ENCODE measurements around the gene PHKG1.
"Not testable (repeated sequence)": the region's sequence is repeated elsewhere in the genome, so short reads cannot be mapped to it uniquely, and the experiment has no call there.

Gene PHKG1

DNA sequence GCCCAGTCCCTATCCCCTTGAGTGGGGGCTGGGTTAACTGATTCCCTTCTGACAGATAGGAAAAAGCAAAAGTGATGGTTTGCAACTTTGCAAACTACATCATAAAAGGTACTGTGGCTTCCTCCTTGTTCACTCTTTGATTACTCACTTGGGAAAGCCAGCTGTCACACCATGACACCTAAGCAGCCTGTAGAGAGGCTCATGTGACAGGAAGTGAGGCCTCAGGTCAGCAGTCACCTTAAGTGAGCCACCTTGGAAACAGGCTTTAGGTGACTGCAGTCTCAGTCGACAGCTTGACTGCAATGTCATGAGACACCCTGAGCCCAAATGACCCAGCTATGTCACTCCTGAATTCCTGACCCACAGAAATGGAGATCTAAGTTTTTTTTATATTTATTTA, 17.9 kb upstream of the PHKG1 start:
- H3K4me3 ChIP-seq (replicated peaks; ENCODE audit: low read depth, low read length), result no peak overlapping the region
- no peak for DNase-seq (ENCODE audit: low read depth)
- TF ChIP-seq, protein P1, sequence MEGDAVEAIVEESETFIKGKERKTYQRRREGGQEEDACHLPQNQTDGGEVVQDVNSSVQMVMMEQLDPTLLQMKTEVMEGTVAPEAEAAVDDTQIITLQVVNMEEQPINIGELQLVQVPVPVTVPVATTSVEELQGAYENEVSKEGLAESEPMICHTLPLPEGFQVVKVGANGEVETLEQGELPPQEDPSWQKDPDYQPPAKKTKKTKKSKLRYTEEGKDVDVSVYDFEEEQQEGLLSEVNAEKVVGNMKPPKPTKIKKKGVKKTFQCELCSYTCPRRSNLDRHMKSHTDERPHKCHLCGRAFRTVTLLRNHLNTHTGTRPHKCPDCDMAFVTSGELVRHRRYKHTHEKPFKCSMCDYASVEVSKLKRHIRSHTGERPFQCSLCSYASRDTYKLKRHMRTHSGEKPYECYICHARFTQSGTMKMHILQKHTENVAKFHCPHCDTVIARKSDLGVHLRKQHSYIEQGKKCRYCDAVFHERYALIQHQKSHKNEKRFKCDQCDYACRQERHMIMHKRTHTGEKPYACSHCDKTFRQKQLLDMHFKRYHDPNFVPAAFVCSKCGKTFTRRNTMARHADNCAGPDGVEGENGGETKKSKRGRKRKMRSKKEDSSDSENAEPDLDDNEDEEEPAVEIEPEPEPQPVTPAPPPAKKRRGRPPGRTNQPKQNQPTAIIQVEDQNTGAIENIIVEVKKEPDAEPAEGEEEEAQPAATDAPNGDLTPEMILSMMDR (IDR thresholded peaks at IDR 0.05; ENCODE audit: low read length, missing control alignments), result no peak

DNA sequence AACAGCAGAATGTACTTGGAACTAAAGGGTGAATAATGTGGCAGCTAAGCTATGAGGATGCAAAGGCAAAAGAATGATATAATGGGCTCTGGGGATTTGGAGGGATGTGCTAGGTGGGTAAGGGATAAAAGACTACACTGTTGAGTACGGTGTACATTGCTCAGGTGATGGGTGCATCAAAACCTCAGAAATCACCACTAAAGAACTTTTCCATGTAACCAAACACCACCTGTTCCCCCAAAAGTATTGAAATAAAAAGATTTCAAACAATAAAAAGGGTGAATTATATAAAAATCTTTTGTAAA, 15.2 kb upstream of the PHKG1 start:
- DNase-seq (ENCODE audit: low read depth), result no peak
- TF ChIP-seq, protein P1 (IDR thresholded peaks at IDR 0.05; ENCODE audit: low read length, missing control alignments), result no peak
- no peak overlapping the region for H3K4me3 ChIP-seq (replicated peaks; ENCODE audit: low read depth, low read length)

DNA sequence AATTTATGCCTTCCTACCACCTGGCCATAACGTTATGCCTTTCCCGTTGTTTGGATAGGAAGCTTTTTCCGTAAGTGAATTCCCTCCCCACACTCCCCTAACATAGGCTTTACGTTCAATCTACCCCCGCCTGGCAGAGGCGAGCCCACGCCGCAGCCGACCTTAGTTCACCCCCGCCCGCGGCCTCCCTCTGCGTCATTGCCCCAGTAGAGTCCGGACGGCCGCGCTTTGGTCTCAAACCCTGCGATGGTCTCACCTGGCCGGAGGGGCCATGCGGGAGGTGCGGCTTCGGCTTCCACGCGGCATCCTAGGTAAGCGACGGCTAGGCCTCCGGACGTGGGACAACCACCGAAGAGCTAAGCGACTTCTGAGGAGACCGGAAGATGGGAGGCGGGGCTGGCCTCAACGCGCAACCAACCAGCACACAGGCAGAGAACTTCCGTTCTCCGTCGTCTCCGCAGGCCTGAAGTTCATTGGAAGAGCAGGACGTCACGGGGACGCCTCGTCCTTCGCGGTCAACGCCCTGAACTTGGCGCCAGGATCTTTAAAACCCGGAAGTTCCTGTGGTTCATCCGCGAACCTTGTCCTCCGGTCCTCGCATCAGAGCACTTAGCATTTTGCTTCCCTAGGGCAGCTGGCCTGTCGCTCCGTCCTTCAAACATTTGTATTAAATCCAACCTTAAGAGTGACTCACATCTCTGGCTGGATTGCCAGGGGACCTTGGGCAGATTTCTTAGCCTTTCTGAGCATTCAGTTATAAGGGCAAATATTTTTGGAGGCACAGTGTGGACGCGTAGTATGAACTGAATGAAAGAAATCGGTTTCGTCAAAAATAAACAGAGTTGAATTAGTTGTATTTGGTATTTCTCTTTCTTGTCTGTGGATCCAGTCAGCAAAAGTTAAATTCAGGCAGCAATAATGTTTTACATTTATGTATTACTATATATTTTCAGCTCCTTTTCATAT, 13.6 kb upstream of the PHKG1 start, which contains the start of gene CHCHD2:
Gene CHCHD2, minus strand, starts transcription at position 369 of the 966 bp plus-strand sequence. Its CDS starts 63 bp downstream, at position 306.
- TF ChIP-seq, protein P1 (IDR thresholded peaks at IDR 0.05; ENCODE audit: low read length, missing control alignments), result no peak
- DNase-seq (ENCODE audit: low read depth), result peak; percentile 99
- peak within 1 kb of the TSS; percentile 85 for H3K4me3 ChIP-seq (replicated peaks; ENCODE audit: low read depth, low read length)

DNA sequence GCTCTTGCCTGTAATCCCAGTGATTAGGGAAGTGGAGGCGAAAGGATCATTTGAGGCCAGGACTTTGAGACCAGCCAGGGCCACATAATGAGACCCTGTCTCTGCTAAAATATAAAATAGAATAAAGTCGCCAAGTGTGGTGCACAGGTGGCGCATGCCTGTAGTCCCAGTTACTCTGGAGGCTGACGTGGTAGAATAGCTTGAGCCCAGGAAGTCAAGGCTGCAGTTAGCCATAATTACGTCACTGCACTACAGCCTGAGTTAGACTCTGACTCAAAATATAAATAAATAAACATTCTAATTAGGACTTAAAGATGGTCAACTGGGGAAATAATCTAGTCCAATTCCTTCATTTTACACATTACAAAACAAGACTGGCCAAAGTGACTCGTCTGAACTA, 12.8 kb upstream of the PHKG1 start:
- H3K4me3 ChIP-seq (replicated peaks; ENCODE audit: low read depth, low read length), result peak overlapping the region; percentile 85
- TF ChIP-seq, protein P1 (IDR thresholded peaks at IDR 0.05; ENCODE audit: low read length, missing control alignments), result no peak
- DNase-seq (ENCODE audit: low read depth), result peak; percentile 77

DNA sequence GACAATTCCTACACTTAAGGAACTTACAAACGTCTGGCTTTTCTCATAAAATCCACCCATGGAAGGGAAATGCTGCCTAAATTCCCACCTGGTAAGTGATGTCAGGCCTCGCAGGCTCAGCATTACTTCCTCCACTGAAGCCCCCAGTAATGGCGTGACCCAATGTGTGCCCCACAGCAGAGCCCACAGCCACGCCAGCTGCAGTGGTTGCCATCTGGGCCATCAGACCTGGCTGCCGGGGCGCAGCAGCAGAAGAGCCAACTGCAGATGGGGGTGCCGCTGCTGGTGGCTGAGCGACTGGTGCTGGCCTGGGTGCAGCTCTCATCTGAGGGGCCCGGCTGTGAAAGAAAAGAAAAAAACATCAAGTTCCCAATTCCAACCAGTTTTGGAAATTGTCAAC, 11.4 kb upstream of the PHKG1 start:
- not testable (repeated sequence) for H3K4me3 ChIP-seq (replicated peaks; ENCODE audit: low read depth, low read length); DNase-seq (ENCODE audit: low read depth)

DNA sequence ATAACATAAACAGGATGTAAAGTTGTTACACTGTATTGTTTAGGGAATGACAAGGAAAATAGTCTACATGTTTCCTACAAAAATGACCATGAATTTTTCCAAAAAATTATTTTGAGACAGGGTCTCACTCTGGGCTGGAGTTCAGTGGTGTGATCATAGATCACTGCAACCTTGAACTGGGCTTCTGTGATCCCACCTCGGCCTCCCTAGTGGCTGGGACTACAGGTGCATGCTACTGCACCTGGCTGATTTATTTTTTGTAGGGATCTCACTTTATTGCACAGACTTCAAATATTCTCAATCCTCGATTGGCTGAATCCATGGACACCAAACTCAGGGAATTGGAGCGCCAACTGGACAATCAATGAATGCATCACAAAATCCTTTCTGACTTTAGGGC, 6.9 kb upstream of the PHKG1 start:
- H3K4me3 ChIP-seq (replicated peaks; ENCODE audit: low read depth, low read length), result no peak overlapping the region
- TF ChIP-seq, protein P1 (IDR thresholded peaks at IDR 0.05; ENCODE audit: low read length, missing control alignments), result no peak

DNA sequence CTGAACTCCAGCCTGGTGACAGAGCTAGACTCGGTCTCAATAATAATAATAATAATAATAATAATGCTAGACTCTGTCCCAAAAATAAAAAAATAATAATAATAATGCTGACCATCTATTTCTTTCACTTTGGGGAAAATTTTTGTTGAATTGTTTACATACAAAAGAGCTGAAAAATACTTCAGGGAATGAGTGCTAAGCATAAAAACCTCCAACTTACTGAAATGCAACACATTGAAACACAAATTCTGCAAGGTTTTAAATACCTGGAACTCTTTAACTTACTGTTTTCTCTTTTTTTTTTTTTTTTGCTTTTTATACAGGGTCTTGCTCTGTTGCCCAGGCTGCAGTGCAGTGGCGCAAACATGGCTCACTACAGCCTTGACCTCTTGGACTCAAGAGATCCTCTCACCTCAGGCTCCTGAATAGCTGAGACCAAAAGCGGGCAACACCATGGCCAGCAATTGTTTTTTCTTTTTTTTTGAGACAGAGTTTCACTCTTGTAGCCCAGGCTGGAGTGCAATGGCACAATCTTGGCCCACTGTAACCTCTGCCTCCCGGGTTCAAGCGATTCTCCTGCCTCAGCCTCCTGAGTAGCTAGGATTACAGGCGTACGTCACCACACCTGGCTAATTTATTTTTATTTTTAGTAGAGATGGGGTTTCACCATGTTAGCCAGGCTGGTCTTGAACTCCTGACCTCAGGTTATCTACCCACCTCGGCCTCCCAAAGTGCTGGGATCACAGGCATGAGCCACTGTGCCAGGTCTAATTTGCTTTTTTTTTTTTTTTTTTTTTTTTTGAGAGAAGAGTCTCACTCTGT, 5.6 kb upstream of the PHKG1 start:
- DNase-seq (ENCODE audit: low read depth); H3K4me3 ChIP-seq (replicated peaks; ENCODE audit: low read depth, low read length): not testable (repeated sequence)

More for the DNA sequence above, 6.9 kb upstream of the PHKG1 start:
- no peak for DNase-seq (ENCODE audit: low read depth)

All from fibroblast of pulmonary artery (primary cell).